ENCODE results near the gene C4BPA.

C4BPA gene

DNA sequence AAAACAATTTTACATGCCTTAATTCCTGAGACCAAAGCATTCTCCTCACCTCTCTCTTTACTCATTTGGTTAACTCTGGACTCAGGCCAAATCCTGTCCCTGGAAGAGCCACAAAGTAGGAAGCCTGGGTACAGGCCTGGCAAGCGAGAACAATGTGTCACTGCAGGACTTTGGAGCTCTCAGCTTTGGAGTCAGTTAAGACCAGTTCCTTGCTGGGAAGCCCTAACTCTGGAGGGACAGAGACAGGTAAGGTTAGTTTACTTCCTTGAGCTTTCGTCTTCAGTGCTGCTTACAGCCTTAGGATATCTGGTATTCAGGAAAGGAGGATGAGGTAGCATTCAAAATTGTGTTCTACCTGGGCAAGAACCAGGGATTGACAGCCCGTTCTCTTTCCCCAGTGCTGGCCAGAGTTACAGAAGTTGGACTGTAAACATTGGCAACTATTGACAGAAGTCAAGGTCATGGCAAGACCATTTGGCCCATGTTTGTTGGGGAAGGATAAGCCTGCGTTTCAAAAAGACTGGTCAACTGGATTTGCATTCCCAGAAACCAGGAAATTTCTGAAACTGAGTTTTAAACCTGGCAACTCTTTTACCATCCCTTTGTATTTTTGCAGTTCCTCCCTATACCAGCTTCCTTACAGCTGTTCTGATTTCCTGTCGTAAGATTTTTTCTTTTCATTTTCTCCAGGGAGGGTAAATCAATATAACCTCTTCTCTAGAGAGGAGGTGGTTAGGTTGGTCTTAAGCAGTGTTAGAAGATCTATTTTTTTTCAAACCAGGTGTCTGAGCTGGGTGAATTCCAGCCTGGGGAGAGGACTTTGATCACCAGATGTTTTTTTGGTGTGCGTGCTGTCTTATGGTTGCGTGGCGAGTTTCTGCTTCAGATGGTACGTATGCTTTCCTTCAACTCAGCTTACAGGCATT is 15.1 kb upstream of the C4BPA start, which contains the start of gene C4BPB:
TSS of gene C4BPB (plus strand) at position 160 of the 926 bp plus-strand sequence. CDS start at position 832, 672 bp downstream.
- no peaks in the 10 kb centered on the region for H3K36me3 ChIP-seq (ENCODE audit: control insufficient read depth in 2 of 2, insufficient read depth in 2 of 2, low read length in 2 of 2)
- no peak within 1 kb of the TSS for H3K9ac ChIP-seq (ENCODE audit: low read length in 2 of 2)
- no peaks in the 10 kb centered on the region for H3K9me3 ChIP-seq (ENCODE audit: control insufficient read depth in 2 of 2, low read length in 2 of 2)
- H3K4me1 ChIP-seq (ENCODE audit: control insufficient read depth, insufficient read depth, low read length), result no peaks in the 10 kb centered on the region
- no peak within 1 kb of the TSS for H3K4me3 ChIP-seq (ENCODE audit: low read length in 2 of 2)
- H3K27ac ChIP-seq (ENCODE audit: low read length), result no peak within 1 kb of the TSS
- H3K27me3 ChIP-seq (ENCODE audit: control insufficient read depth in 1 of 2, insufficient read depth in 2 of 2, low read length in 2 of 2), result no peaks in the 10 kb centered on the region

DNA sequence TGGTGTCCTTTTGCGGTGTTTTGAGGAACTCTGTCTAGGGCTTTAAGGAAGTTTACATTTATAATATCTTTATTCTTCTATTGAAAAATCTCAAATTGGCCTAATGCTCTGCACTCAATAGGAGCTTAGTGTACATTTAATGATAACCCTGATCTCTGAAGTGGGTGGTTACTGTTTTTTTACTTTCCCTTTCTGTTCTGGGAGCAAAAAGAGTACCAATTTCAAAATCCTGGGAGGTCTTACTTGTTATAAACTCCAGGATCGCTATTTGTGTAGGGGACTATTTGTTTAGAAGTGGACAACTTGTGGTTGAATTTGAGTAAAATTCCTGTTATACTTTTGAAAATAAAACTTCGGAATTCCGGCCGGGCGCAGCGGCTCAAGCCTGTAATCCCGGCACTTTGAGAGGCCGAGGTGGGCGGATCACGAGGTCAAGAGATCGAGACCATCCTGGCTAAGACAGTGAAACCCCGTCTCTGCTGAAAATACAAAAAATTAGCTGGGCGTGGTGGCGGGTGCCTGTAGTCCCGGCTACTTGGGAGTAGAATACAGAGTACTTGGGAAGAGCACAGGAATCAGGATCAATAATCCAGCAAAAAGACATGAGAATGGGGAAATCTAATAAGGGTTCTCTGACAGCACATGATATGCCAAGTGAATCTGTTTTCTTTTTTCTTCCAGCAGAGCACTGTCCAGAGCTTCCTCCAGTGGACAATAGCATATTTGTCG is 14.2 kb upstream of the C4BPA start:
- Histone ChIP-seq H3K9ac (ENCODE audit: low read length in 2 of 2) (no peak overlapping the region), H3K27me3 (ENCODE audit: control insufficient read depth in 1 of 2, insufficient read depth in 2 of 2, low read length in 2 of 2) (no peaks in the 10 kb centered on the region), H3K36me3 (ENCODE audit: control insufficient read depth in 2 of 2, insufficient read depth in 2 of 2, low read length in 2 of 2) (no peaks in the 10 kb centered on the region), H3K27ac (ENCODE audit: low read length) (no peak overlapping the region), H3K9me3 (ENCODE audit: control insufficient read depth in 2 of 2, low read length in 2 of 2) (no peaks in the 10 kb centered on the region), H3K4me1 (ENCODE audit: control insufficient read depth, insufficient read depth, low read length) (no peaks in the 10 kb centered on the region), H3K4me3 (ENCODE audit: low read length in 2 of 2) (no peak overlapping the region)

DNA sequence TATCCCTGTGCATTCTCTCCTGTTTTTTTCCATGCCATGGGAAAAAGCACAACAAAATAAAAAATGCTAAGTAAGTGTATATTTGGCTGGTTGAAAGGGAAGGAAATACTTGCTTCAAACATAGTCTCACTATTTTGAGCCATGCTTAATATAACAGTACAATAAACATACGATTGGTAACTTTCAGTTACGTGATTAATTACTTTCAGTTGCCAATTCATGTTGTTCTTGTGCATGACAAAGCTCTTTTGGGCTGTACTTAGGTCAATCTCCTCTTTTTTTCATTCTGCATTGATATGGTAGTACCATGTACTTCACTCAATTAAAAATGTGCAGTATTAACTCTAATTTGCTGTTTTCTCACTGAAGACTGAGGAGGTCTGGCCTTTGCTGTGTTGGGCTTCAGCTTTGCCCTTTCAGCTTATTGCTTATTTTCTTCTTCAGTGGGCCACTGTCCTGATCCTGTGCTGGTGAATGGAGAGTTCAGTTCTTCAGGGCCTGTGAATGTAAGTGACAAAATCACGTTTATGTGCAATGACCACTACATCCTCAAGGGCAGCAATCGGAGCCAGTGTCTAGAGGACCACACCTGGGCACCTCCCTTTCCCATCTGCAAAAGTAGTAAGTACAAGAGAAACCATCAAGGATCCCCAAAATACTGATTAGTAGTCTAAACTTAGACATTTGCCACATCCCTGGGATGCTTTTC is 12.7 kb upstream of the C4BPA start:
- no peaks in the 10 kb centered on the region for H3K27me3 ChIP-seq (ENCODE audit: control insufficient read depth in 1 of 2, insufficient read depth in 2 of 2, low read length in 2 of 2)
- no peaks in the 10 kb centered on the region for H3K9me3 ChIP-seq (ENCODE audit: control insufficient read depth in 2 of 2, low read length in 2 of 2)
- H3K9ac ChIP-seq (ENCODE audit: low read length in 2 of 2), result no peak overlapping the region
- no peak overlapping the region for H3K27ac ChIP-seq (ENCODE audit: low read length)
- no peak overlapping the region for H3K4me3 ChIP-seq (ENCODE audit: low read length in 2 of 2)
- H3K4me1 ChIP-seq (ENCODE audit: control insufficient read depth, insufficient read depth, low read length), result no peaks in the 10 kb centered on the region
- no peaks in the 10 kb centered on the region for H3K36me3 ChIP-seq (ENCODE audit: control insufficient read depth in 2 of 2, insufficient read depth in 2 of 2, low read length in 2 of 2)

DNA sequence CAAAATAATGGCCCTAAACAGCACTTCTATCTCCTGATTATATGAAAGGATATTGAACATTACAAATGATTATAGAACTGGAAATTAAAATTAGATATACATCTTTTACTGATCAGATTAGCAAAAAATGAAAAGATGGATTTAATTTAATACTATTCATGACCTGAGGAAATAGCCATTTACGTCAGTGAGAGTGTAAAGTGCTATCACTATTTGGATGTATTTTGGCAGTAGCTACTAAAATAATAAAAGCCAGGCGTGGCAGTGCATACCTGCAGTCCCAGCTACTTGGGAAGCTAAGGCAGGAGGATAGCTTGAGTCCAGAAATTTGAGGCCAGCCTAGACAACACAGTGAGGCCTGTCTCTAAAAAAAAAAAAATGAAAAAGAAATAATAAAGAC is 10.1 kb upstream of the C4BPA start:
- H3K27me3 ChIP-seq (ENCODE audit: control insufficient read depth in 1 of 2, insufficient read depth in 2 of 2, low read length in 2 of 2), result no peaks in the 10 kb centered on the region
- H3K9ac ChIP-seq (ENCODE audit: low read length in 2 of 2), result no peak overlapping the region
- no peak overlapping the region for H3K27ac ChIP-seq (ENCODE audit: low read length)
- H3K4me1 ChIP-seq (ENCODE audit: control insufficient read depth, insufficient read depth, low read length), result no peaks in the 10 kb centered on the region
- H3K4me3 ChIP-seq (ENCODE audit: low read length in 2 of 2), result no peak overlapping the region
- no peaks in the 10 kb centered on the region for H3K9me3 ChIP-seq (ENCODE audit: control insufficient read depth in 2 of 2, low read length in 2 of 2)
- H3K36me3 ChIP-seq (ENCODE audit: control insufficient read depth in 2 of 2, insufficient read depth in 2 of 2, low read length in 2 of 2), result no peaks in the 10 kb centered on the region

DNA sequence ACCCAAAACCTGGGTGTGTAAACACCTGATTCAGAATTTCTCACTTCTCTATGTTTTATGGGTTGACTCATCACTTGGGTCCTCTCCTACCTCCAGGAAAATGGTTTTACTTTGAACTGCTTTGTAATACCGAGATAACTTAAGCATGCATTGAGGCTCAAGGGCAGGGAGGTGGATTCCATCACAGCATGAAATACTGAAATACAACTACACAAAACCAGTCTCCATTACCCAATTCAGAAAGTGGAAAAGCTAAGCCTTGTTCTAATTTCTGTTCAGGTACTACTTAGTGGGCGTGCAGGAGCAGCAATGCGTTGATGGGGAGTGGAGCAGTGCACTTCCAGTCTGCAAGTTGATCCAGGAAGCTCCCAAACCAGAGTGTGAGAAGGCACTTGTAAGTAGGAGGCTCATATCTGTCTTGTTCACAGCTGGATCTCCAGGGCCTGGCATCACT is 6.1 kb upstream of the C4BPA start:
- H3K36me3 ChIP-seq (ENCODE audit: control insufficient read depth in 2 of 2, insufficient read depth in 2 of 2, low read length in 2 of 2), result no peaks in the 10 kb centered on the region
- H3K4me3 ChIP-seq (ENCODE audit: low read length in 2 of 2), result no peak overlapping the region
- no peaks in the 10 kb centered on the region for H3K27me3 ChIP-seq (ENCODE audit: control insufficient read depth in 1 of 2, insufficient read depth in 2 of 2, low read length in 2 of 2)
- H3K27ac ChIP-seq (ENCODE audit: low read length), result no peak overlapping the region
- H3K9ac ChIP-seq (ENCODE audit: low read length in 2 of 2), result no peak overlapping the region
- no peaks in the 10 kb centered on the region for H3K9me3 ChIP-seq (ENCODE audit: control insufficient read depth in 2 of 2, low read length in 2 of 2)
- no peaks in the 10 kb centered on the region for H3K4me1 ChIP-seq (ENCODE audit: control insufficient read depth, insufficient read depth, low read length)

DNA sequence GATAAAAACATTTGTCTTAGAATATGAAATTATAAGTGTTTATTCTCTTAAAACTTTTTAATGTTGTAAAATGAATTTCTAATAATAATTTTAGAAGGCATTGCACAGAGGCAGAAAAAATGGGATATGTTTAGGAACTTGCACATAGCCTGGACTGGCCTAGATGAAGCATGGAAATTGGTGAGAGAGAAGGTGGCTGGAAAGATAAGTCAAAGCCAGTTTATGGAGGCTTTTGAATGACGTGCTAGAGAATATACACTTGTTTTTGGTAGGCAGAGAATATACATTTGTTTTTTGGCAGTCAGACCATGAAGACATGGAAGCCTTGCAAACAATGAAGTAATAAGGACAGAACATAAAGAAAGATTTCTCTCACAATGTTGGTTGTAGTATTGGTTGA is 2.3 kb upstream of the C4BPA start:
- Histone ChIP-seq H3K27ac (ENCODE audit: low read length) (no peak overlapping the region), H3K9ac (ENCODE audit: low read length in 2 of 2) (no peak overlapping the region), H3K4me1 (ENCODE audit: control insufficient read depth, insufficient read depth, low read length) (no peaks in the 10 kb centered on the region), H3K36me3 (ENCODE audit: control insufficient read depth in 2 of 2, insufficient read depth in 2 of 2, low read length in 2 of 2) (no peaks in the 10 kb centered on the region), H3K4me3 (ENCODE audit: low read length in 2 of 2) (no peak overlapping the region), H3K9me3 (ENCODE audit: control insufficient read depth in 2 of 2, low read length in 2 of 2) (no peaks in the 10 kb centered on the region), H3K27me3 (ENCODE audit: control insufficient read depth in 1 of 2, insufficient read depth in 2 of 2, low read length in 2 of 2) (no peaks in the 10 kb centered on the region)

DNA sequence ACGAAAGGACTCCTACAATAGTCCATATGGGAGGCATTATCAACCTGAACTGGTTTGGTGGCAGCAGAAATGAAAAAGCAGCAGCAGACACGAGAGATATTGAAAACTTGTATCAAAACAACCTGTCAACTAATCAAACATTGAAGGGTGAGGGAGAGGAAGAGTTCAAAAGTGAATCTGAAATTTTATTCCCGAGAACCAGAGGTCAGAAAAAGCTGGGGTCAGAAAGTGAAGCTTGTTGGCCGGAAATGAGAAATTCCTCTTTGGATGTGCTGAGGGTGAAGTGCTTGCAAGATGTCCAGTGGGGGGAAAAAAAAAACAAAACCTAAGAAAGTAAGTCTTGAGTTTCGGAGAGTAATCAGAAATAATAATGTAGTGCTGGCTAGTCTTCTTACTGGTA is 1.9 kb upstream of the C4BPA start:
- Histone ChIP-seq H3K36me3 (ENCODE audit: control insufficient read depth in 2 of 2, insufficient read depth in 2 of 2, low read length in 2 of 2) (no peaks in the 10 kb centered on the region), H3K4me3 (ENCODE audit: low read length in 2 of 2) (no peak overlapping the region), H3K27ac (ENCODE audit: low read length) (no peak overlapping the region), H3K9me3 (ENCODE audit: control insufficient read depth in 2 of 2, low read length in 2 of 2) (no peaks in the 10 kb centered on the region), H3K9ac (ENCODE audit: low read length in 2 of 2) (no peak overlapping the region), H3K4me1 (ENCODE audit: control insufficient read depth, insufficient read depth, low read length) (no peaks in the 10 kb centered on the region), H3K27me3 (ENCODE audit: control insufficient read depth in 1 of 2, insufficient read depth in 2 of 2, low read length in 2 of 2) (no peaks in the 10 kb centered on the region)

DNA sequence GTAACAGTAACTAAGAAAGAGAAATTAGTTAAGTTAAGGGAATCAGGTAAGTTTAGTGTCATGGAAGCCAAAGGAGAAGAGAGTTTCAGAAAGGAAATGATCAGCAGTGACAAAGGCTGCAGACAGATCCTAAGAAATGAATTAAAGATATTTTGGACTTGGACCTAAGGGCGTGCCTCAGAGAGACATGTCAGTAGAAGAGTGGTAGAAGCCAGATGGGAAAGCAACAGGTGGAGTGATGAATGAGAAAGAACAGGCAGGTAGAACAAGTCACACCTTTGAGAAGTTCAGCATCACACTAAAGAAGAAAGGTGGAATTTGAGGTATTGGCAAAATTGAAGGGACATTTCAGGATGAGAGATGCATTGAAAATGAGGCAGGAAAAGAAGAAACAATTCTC is 1.4 kb upstream of the C4BPA start:
- Histone ChIP-seq H3K9ac (ENCODE audit: low read length in 2 of 2) (no peak overlapping the region), H3K27me3 (ENCODE audit: control insufficient read depth in 1 of 2, insufficient read depth in 2 of 2, low read length in 2 of 2) (no peaks in the 10 kb centered on the region), H3K4me1 (ENCODE audit: control insufficient read depth, insufficient read depth, low read length) (no peaks in the 10 kb centered on the region), H3K36me3 (ENCODE audit: control insufficient read depth in 2 of 2, insufficient read depth in 2 of 2, low read length in 2 of 2) (no peaks in the 10 kb centered on the region), H3K9me3 (ENCODE audit: control insufficient read depth in 2 of 2, low read length in 2 of 2) (no peaks in the 10 kb centered on the region), H3K4me3 (ENCODE audit: low read length in 2 of 2) (no peak overlapping the region), H3K27ac (ENCODE audit: low read length) (no peak overlapping the region)

DNA sequence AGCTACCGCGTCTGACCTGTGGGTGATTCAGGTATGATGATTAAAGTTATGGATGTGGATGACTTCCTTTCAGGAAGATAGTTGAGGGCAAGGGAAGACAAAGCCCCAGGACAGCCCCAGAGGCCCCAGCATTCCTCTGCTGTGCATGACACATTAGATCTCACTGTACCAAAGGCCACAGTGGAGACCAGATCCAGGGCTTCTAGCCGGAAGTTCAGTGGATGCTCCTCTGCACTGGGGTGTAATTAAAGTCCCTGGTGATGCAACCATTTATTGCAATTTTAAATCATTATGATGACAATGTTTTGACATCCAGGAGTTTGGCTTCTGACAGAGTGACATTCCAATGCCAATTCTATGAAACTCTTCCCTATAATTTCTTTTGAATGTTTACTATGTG is 5.0 kb downstream of the C4BPA start:
- Histone ChIP-seq H3K4me1 (ENCODE audit: control insufficient read depth, insufficient read depth, low read length) (no peaks in the 10 kb centered on the region), H3K27me3 (ENCODE audit: control insufficient read depth in 1 of 2, insufficient read depth in 2 of 2, low read length in 2 of 2) (no peaks in the 10 kb centered on the region), H3K27ac (ENCODE audit: low read length) (no peak overlapping the region), H3K4me3 (ENCODE audit: low read length in 2 of 2) (no peak overlapping the region), H3K36me3 (ENCODE audit: control insufficient read depth in 2 of 2, insufficient read depth in 2 of 2, low read length in 2 of 2) (no peaks in the 10 kb centered on the region), H3K9ac (ENCODE audit: low read length in 2 of 2) (no peak overlapping the region), H3K9me3 (ENCODE audit: control insufficient read depth in 2 of 2, low read length in 2 of 2) (no peaks in the 10 kb centered on the region)

DNA sequence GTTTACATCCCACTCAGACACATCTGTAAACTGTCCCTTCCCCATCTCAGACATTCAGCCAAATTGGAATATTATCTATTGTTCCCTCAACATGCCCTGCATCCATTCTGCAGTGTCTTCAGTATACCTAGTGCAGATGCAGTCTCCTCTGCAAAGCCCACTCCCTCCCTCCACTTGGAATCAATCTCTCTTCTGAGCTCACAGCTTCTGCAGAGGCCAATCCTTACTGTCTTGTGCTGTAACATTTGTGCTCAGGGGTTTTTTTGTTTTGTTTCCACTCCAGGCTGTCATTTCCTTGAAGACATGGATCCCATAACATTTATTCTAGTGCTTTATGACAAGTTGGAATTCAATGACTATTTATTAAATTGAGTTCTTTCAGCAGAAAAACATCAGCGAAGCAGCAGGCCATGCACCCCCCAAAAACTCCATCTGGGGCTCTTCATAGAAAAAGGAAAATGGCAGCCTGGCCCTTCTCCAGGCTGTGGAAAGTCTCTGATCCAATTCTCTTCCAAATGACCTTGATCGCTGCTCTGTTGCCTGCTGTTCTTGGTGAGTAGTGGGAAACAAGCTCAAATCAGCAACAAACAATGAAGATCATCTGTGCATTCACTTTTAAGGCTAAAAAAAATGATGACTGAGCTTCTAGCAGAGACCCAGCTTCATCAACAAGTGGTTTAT is 8.7 kb downstream of the C4BPA start:
- Histone ChIP-seq H3K27me3 (ENCODE audit: control insufficient read depth in 1 of 2, insufficient read depth in 2 of 2, low read length in 2 of 2) (no peaks in the 10 kb centered on the region), H3K9ac (ENCODE audit: low read length in 2 of 2) (no peak overlapping the region), H3K9me3 (ENCODE audit: control insufficient read depth in 2 of 2, low read length in 2 of 2) (no peaks in the 10 kb centered on the region), H3K27ac (ENCODE audit: low read length) (no peak overlapping the region), H3K4me3 (ENCODE audit: low read length in 2 of 2) (no peak overlapping the region), H3K4me1 (ENCODE audit: control insufficient read depth, insufficient read depth, low read length) (no peaks in the 10 kb centered on the region), H3K36me3 (ENCODE audit: control insufficient read depth in 2 of 2, insufficient read depth in 2 of 2, low read length in 2 of 2) (no peaks in the 10 kb centered on the region)

Measured in stomach smooth muscle (tissue), 2 donors.